Central memory CD8-positive, alpha-beta T cell (primary cell): ENCODE results near the gene SH2D3A.
A peak's percentile ranks its signal among the peaks of the same experiment; 100 is the strongest.
"Not testable (repeated sequence)": the region's sequence is repeated elsewhere in the genome, so short reads cannot be mapped to it uniquely, and the experiment has no call there.

Source experiments
- ATAC-seq: fragments of 150-1000 bp; cut with Tn5 transposase; replicated peaks from 2 replicates; pipeline ENCODE4 v1.10.0; 2022; ENCODE audit warnings: mild to moderate bottlenecking, moderate FRiP score, moderate number of reproducible peaks; ENCODE audit not compliant: poor library complexity, severe bottlenecking; ENCODE audit errors: extremely low read depth
- DNase-seq, 2 donors: peaks; one replicate each; pipeline ENCODE4 v3.0.0; 2021; ENCODE audit warnings: low spot score in 2 of 2
- H3K27ac Mint-ChIP-seq: one replicate; pipeline ENCODE4 v1.8.0; 2022; ENCODE audit warnings: low read depth, mild to moderate bottlenecking, moderate library complexity, mixed read lengths
- H3K27me3 Mint-ChIP-seq: one replicate; pipeline ENCODE4 v1.8.0; 2022; ENCODE audit warnings: mixed read lengths
- H3K36me3 Mint-ChIP-seq: one replicate; pipeline ENCODE4 v1.8.0; 2022; ENCODE audit warnings: mild to moderate bottlenecking, moderate library complexity, mixed read lengths; ENCODE audit not compliant: insufficient read depth
- H3K4me1 Mint-ChIP-seq: one replicate; pipeline ENCODE4 v1.8.0; 2022; ENCODE audit warnings: mixed read lengths
- H3K4me3 Mint-ChIP-seq: one replicate; pipeline ENCODE4 v1.8.0; 2022; ENCODE audit warnings: mild to moderate bottlenecking, moderate library complexity, mixed read lengths
- H3K9me3 Mint-ChIP-seq: one replicate; pipeline ENCODE4 v1.8.0; 2022; ENCODE audit warnings: mixed read lengths

SH2D3A gene

GRCh38 chr19:6748543-6748942 lies 18.7 kb downstream of the SH2D3A start:
- not testable (repeated sequence) for H3K4me3 Mint-ChIP-seq, H3K9me3 Mint-ChIP-seq, H3K27ac Mint-ChIP-seq, DNase-seq, H3K27me3 Mint-ChIP-seq, ATAC-seq
- Mint-ChIP-seq H3K4me1 (peaks cover 16% of the 10 kb centered on the region), H3K36me3 (peaks cover 37% of the 10 kb centered on the region)

DNA sequence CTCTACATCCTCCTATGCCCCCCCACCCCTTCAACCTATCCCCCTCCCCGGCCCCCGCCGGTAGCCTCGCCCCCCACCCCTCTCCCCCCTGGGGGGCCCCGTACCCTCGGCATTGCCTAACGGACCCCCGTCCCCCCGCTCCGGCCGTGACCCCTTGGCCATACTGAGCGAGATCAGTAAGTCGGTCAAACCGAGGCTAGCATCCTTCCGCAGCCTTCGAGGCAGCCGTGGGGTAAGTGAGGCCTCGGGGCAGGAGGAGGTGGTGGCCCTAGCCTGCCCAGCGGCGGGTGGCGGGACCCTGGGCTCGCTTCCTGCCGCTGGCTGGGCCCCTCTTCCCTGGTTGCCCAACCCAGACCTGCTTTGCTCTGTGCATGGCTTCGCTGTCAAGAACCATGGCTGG lies 21.3 kb downstream of the SH2D3A start:
- Mint-ChIP-seq H3K36me3 (peaks cover 28% of the 10 kb centered on the region), H3K4me1 (peaks cover 12% of the 10 kb centered on the region), H3K4me3 (no peak overlapping the region), H3K27ac (peak overlapping the region; percentile 36), H3K9me3 (no peaks in the 10 kb centered on the region), H3K27me3 (no peaks in the 10 kb centered on the region)
- no peak for ATAC-seq
- no peak for DNase-seq

DNA sequence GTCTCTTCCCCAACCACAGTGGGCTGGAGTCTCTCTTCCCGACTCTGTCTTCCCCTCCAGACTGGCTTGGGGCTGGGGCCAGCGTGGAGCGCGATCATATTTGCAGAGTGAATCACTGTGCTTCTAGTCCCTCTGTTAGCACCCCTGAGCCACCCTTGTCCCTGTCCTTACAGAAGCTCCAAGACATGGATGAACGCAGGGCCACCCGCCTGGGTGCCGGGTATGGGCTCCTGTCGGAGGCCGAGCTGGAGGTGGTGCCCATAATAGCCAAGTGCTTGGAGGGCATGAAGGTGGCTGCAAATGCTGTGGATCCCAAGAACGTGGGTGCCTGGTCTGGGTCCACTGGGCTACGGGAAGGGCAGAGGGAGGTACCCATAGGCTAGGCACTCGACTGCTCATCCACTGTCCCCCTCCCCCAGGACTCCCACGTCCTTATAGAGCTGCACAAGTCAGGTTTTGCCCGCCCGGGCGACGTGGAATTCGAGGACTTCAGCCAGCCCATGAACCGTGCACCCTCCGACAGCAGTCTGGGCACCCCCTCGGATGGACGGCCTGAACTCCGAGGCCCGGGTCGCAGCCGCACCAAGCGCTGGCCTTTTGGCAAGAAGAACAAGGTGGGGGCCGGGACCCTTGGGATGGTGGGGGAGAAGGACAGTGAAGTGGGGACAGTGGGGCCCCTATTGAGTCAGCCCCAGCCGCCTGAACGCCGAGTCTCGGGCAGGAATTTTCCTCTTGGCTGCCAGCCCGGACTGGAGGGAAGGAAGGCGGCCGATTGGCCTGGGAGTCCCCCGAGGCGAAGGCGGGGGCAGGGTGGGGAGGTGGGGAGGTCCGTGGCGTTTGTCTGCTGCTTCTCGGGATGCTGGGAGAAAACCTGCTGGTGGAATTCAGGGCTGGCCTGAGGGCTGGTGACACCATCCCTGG lies 22.6 kb downstream of the SH2D3A start:
- no peak overlapping the region for H3K4me3 Mint-ChIP-seq
- DNase-seq (no peak), ATAC-seq (no peak)
- peaks cover 25% of the 10 kb centered on the region for H3K36me3 Mint-ChIP-seq
- no peak overlapping the region for H3K27ac Mint-ChIP-seq
- peaks cover 14% of the 10 kb centered on the region for H3K4me1 Mint-ChIP-seq
- H3K9me3 Mint-ChIP-seq, result no peaks in the 10 kb centered on the region
- no peaks in the 10 kb centered on the region for H3K27me3 Mint-ChIP-seq

- DNase-seq (no peak), ATAC-seq (no peak)
- H3K27ac Mint-ChIP-seq, result no peak overlapping the region
- H3K27me3 Mint-ChIP-seq, result no peaks in the 10 kb centered on the region
- H3K36me3 Mint-ChIP-seq, result peaks cover 20% of the 10 kb centered on the region
- no peak overlapping the region for H3K4me3 Mint-ChIP-seq
- peaks cover 20% of the 10 kb centered on the region for H3K4me1 Mint-ChIP-seq
- no peaks in the 10 kb centered on the region for H3K9me3 Mint-ChIP-seq
These were observed 23.4 kb downstream of the SH2D3A start for GRCh38 chr19:6743714-6744380.

- DNase-seq (no peak), ATAC-seq (no peak)
- H3K4me3 Mint-ChIP-seq, result no peak overlapping the region
- peaks cover 28% of the 10 kb centered on the region for H3K4me1 Mint-ChIP-seq
- peaks cover 16% of the 10 kb centered on the region for H3K36me3 Mint-ChIP-seq
- no peaks in the 10 kb centered on the region for H3K9me3 Mint-ChIP-seq
- no peaks in the 10 kb centered on the region for H3K27me3 Mint-ChIP-seq
- H3K27ac Mint-ChIP-seq, result no peak overlapping the region
These were observed 24.2 kb downstream of the SH2D3A start for GRCh38 chr19:6743066-6743465.

DNA sequence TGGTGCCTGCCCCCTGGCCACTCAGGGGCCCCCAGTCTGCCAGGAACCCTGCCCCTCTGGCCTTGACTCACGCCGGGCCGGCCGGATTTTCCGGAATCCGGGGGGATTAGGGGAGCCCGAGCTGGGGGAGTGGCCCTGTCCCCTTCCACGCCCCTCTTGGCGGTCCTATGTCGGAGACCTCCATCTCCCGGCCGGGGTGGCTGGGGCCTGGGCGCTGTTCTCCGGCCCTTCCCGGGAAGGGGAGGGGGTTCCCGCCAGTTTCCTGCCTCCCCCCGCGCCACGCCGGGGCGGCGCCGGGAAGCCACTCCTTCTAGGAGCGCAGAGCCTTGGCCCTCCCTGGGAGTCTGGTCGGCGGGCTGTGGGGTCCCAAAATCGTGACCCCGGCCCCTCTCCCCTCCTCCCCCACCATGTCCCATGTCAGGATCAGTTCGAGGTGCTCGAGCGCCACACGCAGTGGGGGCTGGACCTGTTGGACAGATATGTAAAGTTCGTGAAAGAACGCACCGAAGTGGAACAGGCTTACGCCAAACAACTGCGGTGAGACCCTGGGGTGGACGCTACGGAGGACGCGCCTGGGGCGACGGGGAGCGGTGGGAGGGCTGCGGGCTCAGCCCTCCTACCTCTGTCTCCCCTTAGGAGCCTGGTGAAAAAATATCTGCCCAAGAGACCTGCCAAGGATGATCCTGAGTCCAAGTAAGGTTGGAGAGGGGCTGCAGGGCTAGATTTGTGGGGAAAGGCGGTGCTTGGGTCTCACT lies 26.5 kb downstream of the SH2D3A start:
- Mint-ChIP-seq H3K4me1 (peaks cover 42% of the 10 kb centered on the region), H3K9me3 (no peaks in the 10 kb centered on the region), H3K27ac (no peak overlapping the region), H3K4me3 (peak overlapping the region; percentile 89), H3K36me3 (peaks cover 16% of the 10 kb centered on the region), H3K27me3 (no peaks in the 10 kb centered on the region)
- ATAC-seq (no peak), DNase-seq (no peak)

- H3K4me1 Mint-ChIP-seq, result peaks cover 43% of the 10 kb centered on the region
- H3K27ac Mint-ChIP-seq, result no peak overlapping the region
- DNase-seq, result no peak
- peaks cover 13% of the 10 kb centered on the region for H3K36me3 Mint-ChIP-seq
- H3K27me3 Mint-ChIP-seq, result no peaks in the 10 kb centered on the region
- H3K4me3 Mint-ChIP-seq, result peak overlapping the region; percentile 89
- no peak for ATAC-seq
- no peaks in the 10 kb centered on the region for H3K9me3 Mint-ChIP-seq
These were observed 27.2 kb downstream of the SH2D3A start for GRCh38 chr19:6739883-6740588.

- peaks cover 15% of the 10 kb centered on the region for H3K36me3 Mint-ChIP-seq
- DNase-seq, result peak; percentile 62 to 68
- peak within 1 kb of the TSS; percentile 89 for H3K4me3 Mint-ChIP-seq
- H3K4me1 Mint-ChIP-seq, result peaks cover 42% of the 10 kb centered on the region
- no peaks in the 10 kb centered on the region for H3K9me3 Mint-ChIP-seq
- no peaks in the 10 kb centered on the region for H3K27me3 Mint-ChIP-seq
- no peak for ATAC-seq
- peak within 1 kb of the TSS; percentile 100 for H3K27ac Mint-ChIP-seq
These were observed 27.8 kb downstream of the SH2D3A start, which contains the start of gene TRIP10 for GRCh38 chr19:6739390-6739882. TRIP10 (plus strand) TSS chr19:6739680; CDS start chr19:6739762, 82 bp downstream.

- Mint-ChIP-seq H3K4me1 (peaks cover 37% of the 10 kb centered on the region), H3K9me3 (no peaks in the 10 kb centered on the region), H3K27me3 (no peaks in the 10 kb centered on the region), H3K4me3 (peak overlapping the region; percentile 89), H3K36me3 (peaks cover 18% of the 10 kb centered on the region), H3K27ac (peak overlapping the region; percentile 100)
- ATAC-seq, result no peak
- DNase-seq, result no peak
These were observed 28.3 kb downstream of the SH2D3A start for GRCh38 chr19:6738787-6739389.

GRCh38 chr19:6737873-6738786 lies 29.1 kb downstream of the SH2D3A start:
- Mint-ChIP-seq H3K27ac (peak overlapping the region; percentile 100), H3K36me3 (peaks cover 21% of the 10 kb centered on the region)
- peak; percentile 13 for ATAC-seq

More at GRCh38 chr19:6737873-6738786, 29.1 kb downstream of the SH2D3A start:
- Mint-ChIP-seq H3K27me3 (no peaks in the 10 kb centered on the region), H3K9me3 (no peaks in the 10 kb centered on the region), H3K4me3 (peak overlapping the region; percentile 89), H3K4me1 (peaks cover 35% of the 10 kb centered on the region)
- peak; percentile 58 to 63 for DNase-seq
